Measurements from ENCODE around the gene SLIT1. TPM values are rescaled to one million over a fixed set of nuclear protein-coding genes. Genes with fewer than 3 reads are reported as not detected.

Gene SLIT1
- total RNA-seq, 4 donors from 2014 or later = not detected

- intact Hi-C loops (cut with DNase I; ENCODE audit: low total_unique reads) = no loop called here
- no peak overlapping the region for H3K4me3 ChIP-seq (ENCODE audit: low read depth, poor library complexity, severe bottlenecking)
- WGBS, 2 donors = 43 to 67% methylated on average over 7 of the region's 7 CpGs
Observed at GRCh38 chr10:97197030-97197500, 11.3 kb upstream of the SLIT1 start.

DNA sequence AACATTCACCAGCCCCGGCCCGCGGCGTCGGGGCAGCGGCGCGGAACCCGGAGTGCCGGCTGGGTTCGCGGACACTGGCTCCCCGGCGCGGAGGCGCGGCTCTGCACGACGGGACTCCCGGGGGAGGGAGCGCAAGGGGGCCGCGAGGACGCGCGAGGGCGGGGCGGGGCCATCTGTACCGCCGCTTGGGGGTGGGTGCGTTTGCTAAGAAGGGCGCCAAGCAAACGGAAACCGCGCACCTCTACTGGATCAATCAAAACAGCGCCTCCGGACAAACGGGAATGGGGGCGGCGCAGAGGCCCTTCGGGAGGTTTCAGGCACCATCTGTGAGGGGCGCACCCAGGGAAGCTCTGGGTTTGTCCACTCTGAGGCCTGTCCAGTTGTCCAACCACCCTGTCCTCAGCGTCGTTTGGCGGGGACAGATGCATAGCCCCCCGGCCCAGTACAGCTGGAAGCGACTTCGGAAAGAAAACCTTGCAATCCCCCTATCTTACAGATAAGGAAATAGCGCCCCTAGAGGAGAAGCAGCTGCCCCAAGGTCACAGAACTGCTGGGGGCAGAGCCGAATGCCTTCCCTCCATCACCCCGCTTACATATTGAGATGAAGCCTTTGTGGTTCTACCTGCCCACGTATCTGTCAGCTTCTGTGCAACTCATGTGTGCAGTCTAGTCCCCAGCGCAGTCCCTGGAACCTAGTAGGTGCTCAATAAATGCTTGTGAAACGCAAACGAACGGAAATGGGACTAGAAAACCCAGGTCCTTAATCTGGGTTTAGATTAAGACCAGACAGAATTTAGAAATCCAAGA is 10.7 kb upstream of the SLIT1 start:
- DNase-seq (ENCODE audit: low spot score in 2 of 2) = peak in 1 of 2 donors; percentile 20
- TF ChIP-seq CTCF (IDR thresholded peaks at IDR 0.05) (no peak), POLR2A (IDR thresholded peaks at IDR 0.05) (no peak)
- intact Hi-C loops (cut with DNase I; ENCODE audit: low total_unique reads) = no loop called here
- H3K4me3 ChIP-seq (ENCODE audit: low read depth, poor library complexity, severe bottlenecking) = peak overlapping the region; percentile 8
- 4 to 9% methylated on average over 26 to 55 of the region's 56 CpGs for WGBS, 2 donors

More at GRCh38 chr10:97197030-97197500, 11.3 kb upstream of the SLIT1 start:
- TF ChIP-seq POLR2A (IDR thresholded peaks at IDR 0.05) (no peak), CTCF (IDR thresholded peaks at IDR 0.05) (no peak)
- DNase-seq (ENCODE audit: low spot score in 2 of 2) = no peak

GRCh38 chr10:97195706-97196222 is 10.0 kb upstream of the SLIT1 start:
- WGBS, 2 donors = 19 to 21% methylated on average over 11 of the region's 11 CpGs
- intact Hi-C loops (cut with DNase I; ENCODE audit: low total_unique reads) = no loop called here
- no peak for TF ChIP-seq POLR2A (IDR thresholded peaks at IDR 0.05)
- no peak for TF ChIP-seq CTCF (IDR thresholded peaks at IDR 0.05)
- DNase-seq (ENCODE audit: low spot score in 2 of 2) = no peak
- H3K4me3 ChIP-seq (ENCODE audit: low read depth, poor library complexity, severe bottlenecking) = peak overlapping the region; percentile 8

GRCh38 chr10:97192952-97193435 is 7.2 kb upstream of the SLIT1 start:
- no peak for TF ChIP-seq CTCF (IDR thresholded peaks at IDR 0.05)
- TF ChIP-seq POLR2A (IDR thresholded peaks at IDR 0.05) = no peak
- 89 to 94% methylated on average over 5 of the region's 5 CpGs for WGBS, 2 donors
- intact Hi-C loops (cut with DNase I; ENCODE audit: low total_unique reads) = no loop called here
- no peak overlapping the region for H3K4me3 ChIP-seq (ENCODE audit: low read depth, poor library complexity, severe bottlenecking)
- DNase-seq (ENCODE audit: low spot score in 2 of 2) = no peak

- no peak for DNase-seq (ENCODE audit: low spot score in 2 of 2)
- TF ChIP-seq CTCF (IDR thresholded peaks at IDR 0.05) (no peak), POLR2A (IDR thresholded peaks at IDR 0.05) (no peak)
- WGBS, 2 donors = 85 to 87% methylated on average over 2 of the region's 2 CpGs
- H3K4me3 ChIP-seq (ENCODE audit: low read depth, poor library complexity, severe bottlenecking) = no peak overlapping the region
- intact Hi-C loops (cut with DNase I; ENCODE audit: low total_unique reads) = no loop called here
Observed at GRCh38 chr10:97190450-97190849, 4.7 kb upstream of the SLIT1 start.

Measured in lower leg skin (tissue), 4 donors.